22Rv1 (cell line): ENCODE measurements around the gene COL4A1.

Source experiments
- CTCF ChIP-seq: fragments of 450-650 bp; IDR thresholded peaks from 2 replicates; pipeline ENCODE4 v1.5.1; 2017; ENCODE audit warnings: mild to moderate bottlenecking
- ZFX ChIP-seq: fragments of 450-650 bp; IDR thresholded peaks from 2 replicates; pipeline ENCODE4 v1.6.1; 2017; ENCODE audit warnings: antibody characterized with exemption, borderline replicate concordance

- TF ChIP-seq CTCF (no peak), ZFX (no peak)
Observed at GRCh38 chr13:110312339-110313031, 5.5 kb upstream of the COL4A1 start.
